Measurements from ENCODE around the gene UPK1B.

The UPK1B gene

DNA sequence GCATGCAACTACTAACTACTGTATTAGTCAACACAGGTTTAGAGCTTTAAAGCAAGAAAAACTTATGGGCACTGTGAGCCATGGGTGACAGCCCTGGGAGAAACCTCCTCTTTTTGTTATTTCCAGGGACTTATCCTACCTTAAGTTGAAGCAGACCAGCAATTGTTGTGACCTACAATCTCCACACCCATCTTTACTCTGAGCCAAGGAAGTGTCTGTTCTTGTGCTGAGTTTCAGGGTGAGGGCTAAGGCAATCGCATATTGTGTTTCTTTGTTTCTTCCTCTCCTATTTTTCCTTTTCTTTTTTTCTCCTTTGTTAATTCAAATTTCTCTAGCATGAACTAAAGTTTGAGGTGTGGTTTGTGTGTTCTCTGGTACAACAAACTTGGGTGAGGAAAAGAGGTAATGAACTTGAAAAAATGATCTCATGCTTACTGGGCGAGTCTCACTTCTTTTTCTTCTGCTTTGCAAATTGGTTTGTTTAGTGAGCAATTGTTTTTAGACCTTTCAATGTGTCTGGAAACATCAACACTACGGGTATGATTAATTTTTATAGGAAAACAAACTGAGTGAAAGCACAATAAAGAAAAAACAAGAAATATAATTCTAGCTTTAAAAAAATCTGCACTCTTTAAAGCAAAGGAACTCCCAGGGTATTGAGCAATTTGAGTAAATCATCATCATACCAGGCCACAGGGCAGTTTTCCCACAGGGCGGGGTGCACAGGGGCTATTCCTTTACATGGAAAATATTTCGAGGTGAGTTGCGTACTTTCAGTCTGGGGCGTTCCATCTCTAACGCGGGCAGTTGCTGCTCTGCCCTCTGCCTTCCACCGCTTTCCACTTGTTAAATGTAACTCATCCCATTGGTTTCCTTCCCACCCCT lies 2.7 kb downstream of the UPK1B start:
- no peak for DNase-seq (ENCODE audit: low read depth in 2 of 3, low spot score in 1 of 3)

DNA sequence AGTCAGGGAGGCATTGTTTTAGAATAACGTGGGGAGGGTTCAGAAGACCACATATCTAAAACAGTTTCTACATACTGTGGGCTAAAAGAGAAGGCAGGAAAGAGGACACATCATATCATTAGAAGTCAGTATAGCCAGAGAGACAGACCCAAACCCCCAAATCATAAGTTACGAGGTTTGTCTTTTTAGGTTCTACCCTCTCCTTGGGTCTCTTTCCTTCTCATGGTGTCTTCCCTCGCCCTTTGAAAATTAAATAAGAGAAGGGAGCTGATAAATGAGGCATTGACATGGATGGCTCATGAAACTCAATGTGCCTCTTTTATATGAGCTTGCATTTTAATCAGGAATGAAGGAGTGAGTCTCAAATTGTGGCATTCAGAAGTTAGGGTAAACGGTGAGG lies 3.4 kb downstream of the UPK1B start:
- no peak for DNase-seq (ENCODE audit: low read depth in 2 of 3, low spot score in 1 of 3)

DNA sequence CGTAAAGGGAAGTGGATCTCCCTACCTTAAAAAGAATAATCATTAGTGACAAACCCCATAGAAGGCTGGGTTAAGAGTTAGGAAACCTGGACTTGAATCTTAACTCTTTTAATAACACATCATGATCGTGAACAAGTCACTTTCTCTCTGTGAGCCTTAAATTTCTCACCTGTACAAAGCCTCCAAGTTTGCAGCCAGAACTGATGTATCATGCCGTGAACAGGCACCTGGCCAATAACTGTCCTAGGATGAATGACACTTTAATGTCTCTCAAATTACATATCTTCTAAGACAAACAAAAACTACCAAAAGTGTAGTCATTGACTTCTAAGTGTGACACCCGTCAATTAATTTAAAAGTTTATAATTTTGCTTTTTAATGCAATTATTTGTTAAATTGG lies 3.9 kb downstream of the UPK1B start:
- DNase-seq (ENCODE audit: low read depth in 2 of 3, low spot score in 1 of 3) = no peak

DNA sequence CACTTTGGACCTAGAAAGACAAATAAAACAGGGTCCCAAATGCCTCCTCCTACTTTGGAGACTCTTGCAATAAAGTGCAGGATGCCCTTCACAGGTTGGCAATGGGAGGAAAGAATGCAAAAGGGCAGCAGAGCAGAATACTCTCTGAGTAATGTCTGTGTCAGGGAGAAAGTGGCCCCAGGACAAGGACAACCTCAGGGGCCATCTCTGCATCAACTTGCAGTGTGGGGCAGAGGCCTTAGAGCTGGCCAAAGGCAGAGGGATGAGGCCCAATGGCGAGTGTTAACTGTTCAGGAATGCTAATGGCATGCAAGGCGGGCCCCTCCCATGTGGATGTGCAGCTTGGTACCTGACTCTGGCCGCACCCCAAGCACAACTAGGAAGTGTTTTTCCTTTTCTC lies 8.4 kb downstream of the UPK1B start:
- no peak for DNase-seq (ENCODE audit: low read depth in 2 of 3, low spot score in 1 of 3)

DNA sequence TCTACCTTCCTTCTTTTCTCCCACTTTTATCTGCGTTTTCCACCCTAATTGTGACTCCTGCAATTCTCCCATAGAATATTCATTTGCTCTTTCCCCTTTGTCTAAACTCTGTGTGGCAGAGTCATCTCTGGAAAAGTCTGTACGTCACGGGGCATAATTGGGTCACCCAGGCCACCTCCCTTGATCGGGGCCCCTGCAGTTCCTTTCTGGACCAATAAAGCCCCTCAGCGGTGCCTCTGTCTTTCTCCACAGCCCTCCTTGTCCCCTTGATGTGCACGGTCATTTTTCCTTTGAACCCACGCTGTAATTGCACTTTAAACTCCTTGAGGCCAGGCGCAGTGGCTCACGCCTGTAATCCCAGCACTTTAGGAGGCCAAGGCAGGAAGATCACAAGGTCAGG lies 10.7 kb downstream of the UPK1B start:
- DNase-seq (ENCODE audit: low read depth in 2 of 3, low spot score in 1 of 3) = no peak

DNA sequence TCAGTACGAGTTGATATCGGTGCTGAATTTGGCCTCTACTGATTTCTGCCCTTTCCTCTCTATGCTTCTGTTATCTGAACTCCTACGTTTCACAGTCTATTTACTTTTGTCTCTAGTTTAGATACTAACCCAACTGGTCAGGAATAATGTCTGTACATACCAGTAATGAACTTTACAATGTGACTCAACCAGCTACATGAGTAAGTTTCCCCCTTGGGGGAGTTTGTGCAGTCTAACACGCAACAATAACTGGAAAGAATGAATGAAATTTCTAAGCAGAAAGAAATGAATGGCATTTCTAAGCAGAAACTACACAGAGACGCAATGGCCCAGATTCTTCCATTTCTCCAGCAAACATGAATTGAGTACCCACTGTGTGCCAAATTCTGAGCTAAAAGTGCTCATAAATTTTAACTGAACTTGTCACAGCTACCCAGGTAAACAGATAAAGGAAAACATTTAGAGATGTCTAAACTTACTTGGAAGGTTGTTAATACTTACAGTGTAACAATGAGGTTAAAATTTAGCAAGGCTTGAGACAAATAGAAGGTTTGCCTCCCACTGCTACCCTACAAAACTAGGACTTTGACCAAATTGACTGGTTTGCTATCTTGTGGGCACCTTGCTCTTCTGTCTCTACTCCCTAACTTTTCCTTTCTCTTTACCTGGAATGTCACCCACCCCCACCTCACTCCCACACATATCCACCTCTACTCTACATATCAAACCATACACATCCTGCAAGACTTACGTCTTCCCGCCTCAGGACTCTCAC lies 11.6 kb downstream of the UPK1B start:
- DNase-seq (ENCODE audit: low read depth in 2 of 3, low spot score in 1 of 3) = no peak

DNA sequence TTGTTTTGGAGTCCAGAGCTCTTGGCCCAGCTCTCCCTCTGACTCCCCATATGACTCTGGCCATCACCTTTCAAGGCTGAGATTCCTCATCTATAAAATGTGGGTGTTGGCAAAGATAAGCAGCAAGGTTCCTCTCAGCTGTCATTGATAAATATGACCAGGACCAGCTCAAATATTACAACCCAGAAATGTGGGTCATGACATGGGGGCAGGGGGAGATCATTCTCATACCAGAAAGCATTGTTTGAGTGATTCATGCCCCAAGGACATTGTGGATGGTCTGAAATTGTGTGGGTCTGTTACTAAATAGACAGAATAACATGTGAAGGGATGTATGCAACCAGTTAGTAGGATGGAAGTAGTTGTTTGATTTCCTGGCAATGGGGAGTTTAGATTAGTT lies 13.9 kb downstream of the UPK1B start:
- DNase-seq (ENCODE audit: low read depth in 2 of 3, low spot score in 1 of 3) = no peak

DNA sequence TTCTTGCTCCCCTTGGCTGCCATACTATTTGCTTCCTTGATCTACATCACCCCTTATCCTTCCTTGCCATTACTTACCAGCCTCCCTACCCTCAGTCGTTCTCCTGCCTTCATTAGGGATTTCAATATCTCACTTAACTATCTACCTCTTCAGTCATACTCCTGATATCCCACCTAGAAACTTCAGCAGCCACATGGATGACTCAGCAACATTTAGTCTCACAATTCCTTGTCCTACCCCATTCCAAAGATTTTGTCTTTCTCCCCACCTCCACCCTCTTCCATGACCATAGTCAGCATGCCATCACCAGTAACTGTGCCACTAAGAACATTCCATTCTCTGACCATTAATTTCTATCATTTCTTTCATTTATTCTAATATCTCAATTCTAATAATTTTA lies 18.4 kb downstream of the UPK1B start:
- DNase-seq (ENCODE audit: low read depth in 2 of 3, low spot score in 1 of 3) = no peak

DNA sequence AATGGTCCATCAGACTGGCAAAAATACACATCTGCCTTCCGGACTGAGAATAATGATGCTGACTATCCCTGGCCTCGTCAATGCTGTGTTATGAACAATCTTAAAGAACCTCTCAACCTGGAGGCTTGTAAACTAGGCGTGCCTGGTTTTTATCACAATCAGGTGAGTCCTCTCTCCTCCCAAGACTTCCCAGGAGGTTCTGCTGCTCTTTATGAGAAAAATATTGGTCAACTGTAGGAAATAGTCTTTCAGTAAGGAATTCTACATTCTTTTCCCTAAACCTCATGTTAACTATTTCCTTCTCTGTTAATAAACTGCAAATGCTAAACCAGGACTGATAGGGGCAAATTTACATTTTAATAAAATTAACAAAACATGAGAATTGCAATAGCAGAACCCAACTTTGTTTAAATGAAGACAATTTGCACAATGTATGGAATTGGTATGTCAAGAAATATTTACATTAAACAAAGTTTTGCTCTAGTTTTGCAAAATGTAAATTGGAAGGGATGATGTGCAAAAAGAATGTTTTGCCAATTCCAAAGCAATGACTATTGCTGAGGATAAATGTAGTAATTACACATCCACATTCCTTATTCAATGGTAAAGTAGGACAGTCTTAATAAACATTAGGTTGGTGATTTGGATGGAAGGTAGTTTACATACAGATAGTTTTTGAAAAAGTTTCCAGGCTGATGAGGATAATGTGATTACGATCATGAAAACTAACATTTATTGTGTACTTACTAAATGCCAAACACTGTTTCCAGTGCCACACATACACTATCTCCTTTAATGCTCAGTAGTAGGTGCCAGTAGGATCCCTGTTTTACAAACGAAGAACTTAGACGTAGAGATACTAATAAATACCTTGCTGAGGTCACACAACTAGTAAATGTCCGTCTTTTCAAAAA lies 21.1 kb downstream of the UPK1B start:
- no peak for DNase-seq (ENCODE audit: low read depth in 2 of 3, low spot score in 1 of 3)

DNA sequence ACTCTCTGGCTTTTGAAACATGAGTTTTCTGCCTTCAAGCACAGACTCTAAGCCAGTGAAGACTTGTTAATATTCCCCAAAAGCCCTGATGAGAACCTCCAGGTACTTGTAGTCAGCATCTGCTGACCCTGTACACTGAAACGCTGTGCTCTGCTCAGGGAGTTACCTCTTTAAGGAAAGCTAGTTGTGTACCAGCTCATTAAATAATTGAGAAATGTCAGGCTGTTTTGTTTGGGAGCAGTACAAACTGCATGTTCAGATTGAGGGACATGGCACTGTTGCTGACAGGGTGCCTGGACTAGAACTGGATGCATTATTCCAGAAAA lies 21.7 kb downstream of the UPK1B start:
- DNase-seq (ENCODE audit: low read depth in 2 of 3, low spot score in 1 of 3) = no peak

DNA sequence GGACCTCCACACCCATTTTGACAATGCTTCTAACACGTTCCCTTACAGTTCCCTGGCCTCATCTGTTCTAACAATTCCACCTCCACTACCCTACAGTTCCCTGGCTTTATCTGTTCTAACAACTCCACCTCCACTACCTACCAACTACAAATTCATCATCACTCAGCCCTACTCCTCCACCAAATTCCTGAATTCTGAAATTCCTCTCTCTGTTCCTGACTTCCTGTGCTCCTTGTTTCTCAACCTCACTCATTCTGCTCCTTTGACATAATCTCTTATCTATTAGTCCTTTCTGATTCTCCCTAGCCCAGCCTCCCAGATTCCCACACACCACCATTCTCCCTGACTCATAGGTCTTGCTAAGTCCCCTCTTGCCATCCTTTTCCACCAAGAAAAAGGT lies 22.5 kb downstream of the UPK1B start:
- DNase-seq (ENCODE audit: low read depth in 2 of 3, low spot score in 1 of 3) = no peak

DNA sequence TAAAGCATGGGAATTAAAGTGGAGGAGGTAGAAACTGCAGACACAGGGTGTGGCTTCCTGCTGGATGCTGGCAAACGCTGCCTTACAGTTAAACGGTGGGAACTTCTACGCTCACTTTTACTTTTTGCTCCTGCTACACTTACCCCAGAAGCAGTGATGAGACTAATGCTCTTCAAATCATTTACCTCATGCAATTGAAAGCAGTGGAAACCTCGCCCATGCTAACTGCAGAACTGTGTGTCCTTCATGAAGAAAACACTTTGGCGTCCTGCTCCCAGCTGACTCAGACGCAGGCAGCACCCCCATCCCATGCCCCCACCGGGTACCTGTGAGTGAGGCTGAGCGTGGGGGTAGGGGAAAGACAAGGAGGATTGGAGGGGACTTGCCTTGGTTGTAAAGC lies 31.8 kb downstream of the UPK1B start:
- no peak for DNase-seq (ENCODE audit: low read depth in 2 of 3, low spot score in 1 of 3)

DNA sequence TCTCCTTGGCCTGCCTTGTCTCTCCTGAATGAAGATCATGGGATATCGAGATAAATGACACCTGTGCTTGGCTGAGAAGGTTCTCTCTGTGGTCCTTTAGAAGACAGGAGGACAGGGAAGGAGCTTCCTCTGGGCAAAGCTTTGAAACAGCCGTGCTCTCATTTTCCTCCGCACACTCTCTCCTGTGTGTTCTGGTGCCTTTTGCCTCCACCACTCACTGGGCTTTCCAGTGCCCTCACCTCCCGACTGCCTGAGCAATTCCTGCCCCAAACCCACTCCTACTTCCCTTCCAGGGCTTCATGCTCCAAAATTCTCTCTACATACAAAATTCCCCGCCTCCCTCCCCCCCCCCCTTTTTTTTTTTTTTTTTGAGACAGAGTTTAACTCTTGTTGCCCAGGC lies 32.3 kb downstream of the UPK1B start:
- no peak for DNase-seq (ENCODE audit: low read depth in 2 of 3, low spot score in 1 of 3)

DNA sequence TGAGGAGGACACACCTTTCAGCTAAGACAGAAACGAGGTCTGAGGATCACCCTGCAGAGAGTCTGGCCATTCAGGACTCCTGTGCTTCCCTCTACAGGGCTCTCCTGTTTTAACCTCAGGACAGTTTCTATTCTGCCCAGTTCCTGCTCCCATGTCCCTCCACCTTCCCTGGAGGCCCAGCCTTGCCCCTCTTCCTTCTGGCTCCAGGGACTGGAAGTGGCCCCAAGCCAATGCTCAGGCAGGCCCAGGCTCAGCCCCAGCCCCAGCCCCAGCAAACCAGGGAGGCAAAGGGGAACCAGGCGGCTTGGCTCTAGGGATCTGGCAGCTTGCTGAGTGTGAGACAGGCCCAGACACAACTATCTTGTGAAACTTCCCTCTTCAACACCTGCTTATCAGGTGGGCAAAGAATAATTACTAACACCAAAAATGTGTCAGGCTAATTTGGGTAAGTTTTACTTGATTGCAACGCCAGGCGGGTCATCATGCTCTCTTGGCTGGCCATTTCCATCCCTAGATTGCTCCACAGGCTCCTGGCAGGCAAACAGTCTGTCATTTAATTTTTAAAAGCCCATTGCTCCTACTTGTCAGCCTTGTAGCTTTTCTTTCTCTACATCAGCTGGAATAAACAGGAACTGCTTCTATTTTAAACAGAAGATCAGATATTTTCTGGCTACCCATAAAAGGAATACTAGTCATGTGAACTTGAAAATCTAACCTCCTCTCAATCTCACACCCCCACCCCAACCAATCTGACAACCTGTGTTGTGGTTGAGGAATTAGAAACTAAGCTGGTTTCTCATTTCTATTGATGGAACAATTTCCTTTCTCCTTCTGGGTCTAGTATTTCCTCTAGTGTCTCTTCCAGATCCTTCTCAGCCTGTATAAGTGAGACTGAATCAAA lies 33.5 kb downstream of the UPK1B start:
- DNase-seq (ENCODE audit: low read depth in 2 of 3, low spot score in 1 of 3) = no peak

DNA sequence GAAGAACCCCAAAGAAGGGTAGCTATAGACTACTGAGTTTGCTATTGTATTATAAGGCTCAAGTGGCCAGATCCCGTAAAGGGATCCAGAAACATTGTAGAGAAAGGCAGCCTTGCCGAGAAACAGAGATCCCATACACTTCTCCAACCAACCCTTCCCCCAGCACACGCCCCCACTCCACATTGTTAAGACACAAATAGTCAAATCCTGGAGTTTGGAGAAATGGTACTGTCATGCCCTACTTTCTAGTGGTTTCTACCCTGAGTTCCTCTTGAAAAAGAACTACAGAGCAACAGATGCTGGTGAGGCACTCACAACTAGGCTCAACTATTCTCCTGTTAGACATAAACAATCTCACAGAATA lies 34.1 kb downstream of the UPK1B start:
- DNase-seq (ENCODE audit: low read depth in 2 of 3, low spot score in 1 of 3) = no peak

DNA sequence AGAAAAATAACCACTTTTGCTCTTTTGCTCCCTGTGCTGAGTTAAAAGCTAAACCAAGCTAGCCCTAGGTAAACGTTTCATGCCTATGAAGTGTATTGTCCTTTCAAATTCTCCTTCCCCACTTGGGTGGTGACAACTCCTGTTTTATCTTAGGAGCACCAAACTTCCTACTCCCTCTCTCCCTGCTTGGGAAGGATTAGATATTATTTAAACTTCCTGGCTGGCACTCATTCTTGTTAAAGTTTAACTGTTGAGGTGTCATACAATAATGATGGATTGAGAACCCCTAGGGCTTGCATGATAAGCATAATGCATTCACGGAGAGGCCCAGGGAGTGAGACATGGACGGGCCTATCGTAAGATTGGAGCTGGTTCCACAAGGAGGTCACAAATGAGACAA lies 37.8 kb downstream of the UPK1B start:
- no peak for DNase-seq (ENCODE audit: low read depth in 2 of 3, low spot score in 1 of 3)

DNA sequence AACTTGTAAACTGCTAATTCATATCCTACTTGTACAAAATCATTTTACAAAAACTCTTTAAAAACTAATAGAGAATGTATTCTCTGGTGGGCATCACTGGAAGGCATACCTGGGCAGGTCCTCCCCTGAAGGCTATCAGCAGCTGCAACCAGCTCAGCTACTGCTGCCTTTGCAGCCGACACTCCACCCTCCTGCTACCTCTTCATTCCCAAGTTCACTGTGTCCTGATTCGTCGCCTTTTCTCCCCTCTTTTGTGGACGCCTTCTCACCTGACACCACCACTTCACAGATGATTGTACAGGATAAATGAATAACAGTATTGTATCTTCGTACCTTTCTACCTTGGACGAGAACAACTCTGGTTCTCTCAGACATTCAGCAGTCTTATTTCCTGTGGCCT lies 38.4 kb downstream of the UPK1B start:
- no peak for DNase-seq (ENCODE audit: low read depth in 2 of 3, low spot score in 1 of 3)

DNA sequence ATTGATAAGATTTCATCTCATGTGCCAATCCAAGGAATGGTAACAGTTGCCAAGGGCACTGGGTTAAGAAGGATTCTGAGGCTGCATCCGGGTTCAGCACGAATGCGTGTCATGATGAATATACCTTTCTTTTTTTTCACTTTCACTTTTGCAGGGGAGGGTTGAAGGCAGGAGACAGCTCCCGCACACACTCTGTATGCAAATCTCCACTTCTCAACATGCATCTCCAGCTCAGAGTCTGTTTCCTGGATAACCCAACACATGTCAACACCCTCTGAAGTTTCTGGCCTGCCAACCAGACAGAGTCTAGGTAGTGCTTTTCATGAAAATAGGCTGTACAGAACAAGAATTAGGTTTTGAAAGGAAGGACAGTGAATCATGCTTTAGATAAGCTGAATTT lies 45.7 kb downstream of the UPK1B start:
- DNase-seq (ENCODE audit: low read depth in 2 of 3, low spot score in 1 of 3) = peak in 1 of 3 donors; percentile 22

DNA sequence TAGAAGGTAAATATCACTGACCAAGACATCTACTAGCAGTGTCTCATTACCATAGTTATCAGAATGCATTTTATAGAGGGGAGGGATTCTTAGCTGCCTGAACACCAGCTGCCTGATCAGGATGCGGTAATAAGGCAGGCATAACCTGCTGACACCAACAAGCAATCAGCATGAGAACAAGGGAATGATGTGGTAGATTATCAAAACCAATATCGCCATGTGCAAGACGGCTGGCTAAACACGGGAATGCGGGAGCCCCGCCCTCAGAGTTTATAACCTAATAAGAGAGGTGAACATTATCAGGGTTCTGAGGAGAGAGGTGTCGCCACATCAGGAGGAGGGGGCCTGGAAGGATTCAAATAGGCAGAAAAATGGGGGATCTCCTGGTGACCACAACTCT lies 46.8 kb downstream of the UPK1B start:
- no peak for DNase-seq (ENCODE audit: low read depth in 2 of 3, low spot score in 1 of 3)

DNA sequence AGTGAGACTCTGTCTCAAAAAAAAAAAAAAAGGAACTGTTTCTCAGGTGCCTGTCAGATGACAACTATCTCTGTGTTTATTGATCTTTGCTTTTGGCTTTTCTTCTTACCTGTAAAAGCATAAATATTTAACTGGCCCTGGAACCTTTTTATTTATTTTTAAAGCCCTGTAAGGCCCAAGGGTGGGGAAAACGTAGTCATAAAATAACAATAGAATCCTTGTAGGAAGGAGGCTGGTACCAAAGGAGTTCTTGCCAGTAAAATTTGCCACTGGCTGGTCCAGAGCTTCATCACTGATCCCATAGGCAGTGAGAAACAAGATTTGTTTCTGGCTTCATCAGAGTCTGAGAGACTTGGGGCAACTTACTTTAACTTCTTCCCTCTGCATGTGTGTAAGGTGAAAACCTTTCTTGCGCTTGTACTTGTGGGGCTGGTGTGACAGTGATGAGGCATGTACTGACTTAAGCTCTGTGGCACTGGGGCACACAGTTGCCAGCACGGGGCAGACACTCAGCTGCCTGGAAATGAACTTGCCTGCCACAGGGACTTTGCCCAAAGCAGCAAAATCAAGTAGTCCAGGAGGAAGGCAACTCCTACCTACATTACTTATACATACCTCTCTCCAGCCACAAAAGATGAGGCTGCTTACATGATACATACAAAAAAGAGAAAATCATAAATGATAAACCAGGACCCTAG lies 47.7 kb downstream of the UPK1B start:
- DNase-seq (ENCODE audit: low read depth in 2 of 3, low spot score in 1 of 3) = no peak

All from stimulated activated CD4-positive, alpha-beta T cell treated with anti-CD3 and anti-CD28 coated beads, Interleukin-12 subunit alpha, Interleukin-12 subunit beta, amount 100 ng/mL, for 48 hours (primary cell).